GM18909 (cell line): Measurements from ENCODE around the gene ZBTB9.

Experiments
- ATAC-seq: cut with Tn5 transposase; IDR thresholded peaks from one replicate; pipeline ENCODE4 v1.9.1; 2021; ENCODE audit warnings: mild to moderate bottlenecking; ENCODE audit not compliant: unreplicated experiment, poor library complexity

Gene ZBTB9

DNA sequence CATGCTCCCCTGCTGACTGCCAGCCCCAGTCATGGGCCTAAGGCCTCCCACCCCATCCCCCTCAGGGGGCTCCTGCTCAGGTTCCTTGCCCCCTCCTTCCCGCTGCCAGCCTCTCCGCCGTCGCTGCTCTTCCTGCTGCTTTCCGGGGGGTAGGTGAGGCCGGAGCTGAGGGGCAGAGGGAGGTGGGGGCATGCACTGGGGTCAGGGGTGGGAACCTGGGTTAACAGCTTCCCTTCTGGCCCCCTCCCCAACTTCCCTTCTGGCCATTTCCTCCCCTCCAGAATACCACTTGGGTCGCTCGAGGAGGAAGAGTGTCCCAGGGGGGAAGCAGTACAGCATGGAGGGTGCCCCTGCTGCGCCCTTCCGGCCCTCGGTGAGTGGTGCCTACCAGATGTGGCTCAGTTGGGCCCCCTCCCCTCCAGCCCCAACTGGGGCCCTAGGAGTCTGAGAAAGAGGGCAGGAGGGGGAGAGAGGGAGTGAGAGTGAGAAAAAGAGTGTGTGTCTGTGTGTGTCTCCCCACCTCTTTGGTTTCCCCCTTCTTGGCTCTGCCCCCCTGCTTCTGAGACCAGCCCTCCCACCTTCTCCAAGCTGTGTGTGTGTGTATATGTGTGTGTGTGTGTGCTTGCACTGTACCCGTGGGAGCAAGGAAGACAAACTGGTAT, 22.4 kb upstream of the ZBTB9 start:
- no peak for ATAC-seq

- no peak for ATAC-seq
Observed at GRCh38 chr6:33432546-33432945, 21.8 kb upstream of the ZBTB9 start.

DNA sequence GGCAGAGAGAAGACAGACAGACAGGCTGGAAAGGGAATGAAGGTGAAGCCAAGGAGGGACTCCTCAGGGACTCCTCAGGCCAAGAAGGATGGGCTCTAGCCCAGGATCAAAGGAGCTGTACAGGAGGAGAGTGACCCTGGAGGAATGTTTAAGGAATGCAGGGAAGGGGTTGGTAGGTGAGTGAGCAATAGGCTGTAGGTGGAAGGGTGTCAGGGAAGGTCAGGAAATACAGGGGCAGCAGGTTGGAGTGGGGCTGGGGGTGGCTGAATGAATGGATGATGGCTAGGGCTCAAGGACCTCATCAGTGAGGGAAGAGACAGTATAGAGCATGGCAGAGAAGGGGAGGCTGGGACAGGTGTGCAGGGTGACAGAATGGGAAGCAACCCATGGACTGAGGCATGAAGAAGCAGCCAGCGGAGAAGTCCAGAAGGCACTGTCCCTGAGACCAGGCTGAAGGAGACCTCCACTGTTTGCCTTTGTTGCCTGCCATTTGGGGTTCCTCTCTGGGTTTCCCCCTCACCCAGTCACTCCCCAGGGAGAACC, 21.3 kb upstream of the ZBTB9 start:
- no peak for ATAC-seq

DNA sequence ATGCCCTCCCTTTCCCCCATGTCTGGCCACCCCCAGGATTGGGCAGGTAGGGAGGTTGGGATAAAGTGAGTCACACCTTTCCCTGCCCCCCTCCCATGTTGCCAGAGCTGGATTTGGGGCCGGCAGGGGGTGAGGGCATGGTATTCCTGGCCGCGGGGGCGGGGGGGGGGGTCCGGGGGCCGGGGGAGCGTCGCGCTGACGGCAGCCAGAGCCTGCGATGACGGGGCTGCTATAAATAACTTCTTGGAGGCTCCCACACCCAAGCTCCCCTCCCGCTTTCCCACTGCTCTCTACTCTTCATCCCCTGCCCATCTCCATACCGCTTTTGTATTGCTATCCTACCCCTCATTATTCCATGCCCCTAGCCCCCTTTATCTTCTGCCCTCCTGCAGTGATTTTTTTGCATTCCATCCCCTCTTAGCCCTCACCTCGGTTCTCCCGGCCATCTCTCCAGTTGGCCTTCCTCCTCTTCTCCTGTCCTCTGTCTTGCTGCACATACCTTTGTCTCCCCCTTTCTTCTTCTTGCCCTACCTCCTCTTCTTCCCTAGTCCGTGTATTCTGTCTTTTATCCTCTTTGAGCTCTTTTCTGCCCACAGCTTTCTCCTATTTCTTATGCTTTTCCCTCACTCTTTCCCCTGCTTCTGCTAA, 20.7 kb upstream of the ZBTB9 start:
- ATAC-seq: no peak

DNA sequence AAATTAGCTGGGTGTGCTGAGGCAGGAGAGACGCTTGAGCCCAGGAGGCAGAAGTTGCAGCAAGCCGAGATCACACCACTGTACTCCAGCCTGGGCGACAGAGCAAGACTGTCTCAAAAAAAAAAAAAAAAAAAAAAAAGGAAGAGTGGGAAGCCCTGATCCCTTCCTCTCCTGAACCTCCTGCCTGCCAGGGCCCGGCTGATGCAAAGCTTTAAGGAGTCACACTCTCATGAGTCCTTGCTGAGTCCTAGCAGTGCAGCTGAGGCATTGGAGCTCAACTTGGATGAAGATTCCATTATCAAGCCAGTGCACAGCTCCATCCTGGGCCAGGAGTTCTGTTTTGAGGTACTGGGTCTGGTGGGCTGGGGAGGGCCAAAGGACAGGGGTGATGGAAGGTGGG, 19.4 kb upstream of the ZBTB9 start:
- ATAC-seq: no peak

DNA sequence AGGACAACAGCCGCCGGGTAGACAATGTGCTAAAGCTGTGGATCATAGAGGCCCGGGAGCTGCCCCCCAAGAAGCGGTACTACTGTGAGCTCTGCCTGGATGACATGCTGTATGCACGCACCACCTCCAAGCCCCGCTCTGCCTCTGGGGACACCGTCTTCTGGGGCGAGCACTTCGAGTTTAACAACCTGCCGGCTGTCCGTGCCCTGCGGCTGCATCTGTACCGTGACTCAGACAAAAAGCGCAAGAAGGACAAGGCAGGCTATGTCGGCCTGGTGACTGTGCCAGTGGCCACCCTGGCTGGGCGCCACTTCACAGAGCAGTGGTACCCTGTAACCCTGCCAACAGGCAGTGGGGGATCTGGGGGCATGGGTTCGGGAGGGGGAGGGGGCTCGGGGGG, 16.7 kb upstream of the ZBTB9 start:
- ATAC-seq: no peak

- no peak for ATAC-seq
Observed at GRCh38 chr6:33438978-33439594, 15.3 kb upstream of the ZBTB9 start.

GRCh38 chr6:33439956-33440648, 14.3 kb upstream of the ZBTB9 start:
- no peak for ATAC-seq

- no peak for ATAC-seq
Observed at GRCh38 chr6:33440649-33441309, 13.6 kb upstream of the ZBTB9 start.

DNA sequence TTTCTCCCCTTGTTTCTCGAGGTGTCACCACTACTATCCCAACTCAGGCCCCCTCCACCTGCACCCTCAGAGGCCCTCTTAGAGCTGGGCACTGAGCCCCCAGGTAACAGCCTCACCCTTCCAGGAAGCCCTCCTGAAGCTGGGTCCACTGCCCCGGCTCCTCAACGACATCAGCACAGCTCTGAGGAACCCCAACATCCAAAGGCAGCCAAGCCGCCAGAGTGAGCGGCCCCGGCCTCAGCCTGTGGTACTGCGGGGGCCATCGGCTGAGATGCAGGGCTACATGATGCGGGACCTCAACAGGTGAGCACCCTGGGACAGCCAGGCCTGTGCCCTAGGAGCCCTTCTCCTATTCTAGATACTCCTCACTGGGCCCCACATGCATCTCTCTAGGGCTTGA, 12.9 kb upstream of the ZBTB9 start:
- no peak for ATAC-seq

GRCh38 chr6:33442283-33442682, 12.1 kb upstream of the ZBTB9 start:
- no peak for ATAC-seq

GRCh38 chr6:33443025-33443424, 11.4 kb upstream of the ZBTB9 start:
- no peak for ATAC-seq

DNA sequence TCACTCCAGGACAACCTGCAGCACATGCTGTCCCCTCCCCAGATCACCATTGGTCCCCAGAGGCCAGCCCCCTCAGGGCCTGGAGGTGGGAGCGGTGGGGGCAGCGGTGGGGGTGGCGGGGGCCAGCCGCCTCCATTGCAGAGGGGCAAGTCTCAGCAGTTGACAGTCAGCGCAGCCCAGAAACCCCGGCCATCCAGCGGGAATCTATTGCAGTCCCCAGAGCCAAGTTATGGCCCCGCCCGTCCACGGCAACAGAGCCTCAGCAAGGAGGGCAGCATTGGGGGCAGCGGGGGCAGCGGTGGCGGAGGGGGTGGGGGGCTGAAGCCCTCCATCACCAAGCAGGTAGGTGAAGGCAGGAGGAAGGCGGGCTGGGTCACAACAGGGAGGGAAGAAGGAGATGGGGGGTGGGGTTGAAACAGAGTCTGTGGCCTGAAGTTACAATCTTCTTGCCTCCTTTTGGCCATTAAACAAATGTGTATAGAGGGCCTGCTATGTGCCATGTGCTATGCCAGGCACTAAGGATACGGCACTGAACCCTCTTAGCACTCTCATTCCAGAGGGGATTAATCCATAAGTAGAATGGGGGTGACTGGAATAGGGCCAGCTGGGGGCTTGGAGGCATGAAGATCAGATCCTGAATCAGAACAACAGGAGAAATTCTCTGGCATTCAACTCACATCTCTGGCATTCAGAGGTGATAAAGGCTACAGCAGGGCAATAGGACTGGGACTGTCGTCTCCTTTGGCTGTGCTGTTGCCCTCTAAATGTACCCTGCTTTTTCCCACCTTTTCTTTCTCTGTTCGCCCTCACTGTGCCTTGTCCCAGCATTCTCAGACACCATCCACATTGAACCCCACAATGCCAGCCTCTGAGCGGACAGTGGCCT, 10.5 kb upstream of the ZBTB9 start:
- ATAC-seq: no peak

DNA sequence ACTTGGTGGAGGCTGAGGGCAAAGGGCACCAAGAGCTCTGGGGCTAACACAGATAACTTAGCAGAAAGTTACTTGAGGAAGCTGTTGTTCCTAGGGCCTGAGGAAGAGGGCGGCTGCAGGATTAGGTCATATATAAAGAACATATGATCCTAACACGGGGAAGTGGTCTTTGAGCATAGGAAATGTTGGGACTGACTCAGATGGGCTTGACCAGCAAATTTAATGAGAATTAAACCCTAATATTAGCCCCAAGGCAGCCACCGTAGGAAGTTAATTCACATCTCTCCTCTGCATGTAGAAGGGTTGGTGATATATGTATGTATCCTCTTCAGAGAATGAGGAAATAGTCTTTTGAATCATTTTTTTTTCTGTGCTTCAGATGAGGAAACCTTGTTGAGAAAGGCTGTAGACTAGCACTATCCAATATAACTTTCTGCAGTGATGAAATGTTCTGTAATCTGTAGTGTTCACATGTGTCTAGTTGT, 9.2 kb upstream of the ZBTB9 start:
- ATAC-seq: no peak

DNA sequence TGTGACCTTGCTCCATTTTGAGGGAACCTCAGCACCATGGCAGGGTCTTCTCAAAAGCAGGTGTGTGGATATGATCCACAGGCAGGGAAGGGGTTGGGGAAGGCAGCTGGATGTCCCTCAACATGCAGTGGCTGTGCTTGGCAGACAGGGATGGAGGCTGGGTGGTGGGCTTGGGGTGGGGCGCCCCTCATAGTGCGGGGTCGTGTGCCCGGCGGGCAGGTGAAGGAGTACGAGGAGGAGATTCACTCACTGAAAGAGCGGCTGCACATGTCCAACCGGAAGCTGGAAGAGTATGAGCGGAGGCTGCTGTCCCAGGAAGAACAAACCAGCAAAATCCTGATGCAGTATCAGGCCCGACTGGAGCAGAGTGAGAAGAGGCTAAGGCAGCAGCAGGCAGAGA, 8.0 kb upstream of the ZBTB9 start:
- ATAC-seq: no peak

GRCh38 chr6:33450434-33450833, 3.9 kb upstream of the ZBTB9 start:
- ATAC-seq: no peak

GRCh38 chr6:33451606-33452005, 2.8 kb upstream of the ZBTB9 start:
- ATAC-seq: no peak

- no peak for ATAC-seq
Observed at GRCh38 chr6:33452496-33452895, 1.9 kb upstream of the ZBTB9 start.

DNA sequence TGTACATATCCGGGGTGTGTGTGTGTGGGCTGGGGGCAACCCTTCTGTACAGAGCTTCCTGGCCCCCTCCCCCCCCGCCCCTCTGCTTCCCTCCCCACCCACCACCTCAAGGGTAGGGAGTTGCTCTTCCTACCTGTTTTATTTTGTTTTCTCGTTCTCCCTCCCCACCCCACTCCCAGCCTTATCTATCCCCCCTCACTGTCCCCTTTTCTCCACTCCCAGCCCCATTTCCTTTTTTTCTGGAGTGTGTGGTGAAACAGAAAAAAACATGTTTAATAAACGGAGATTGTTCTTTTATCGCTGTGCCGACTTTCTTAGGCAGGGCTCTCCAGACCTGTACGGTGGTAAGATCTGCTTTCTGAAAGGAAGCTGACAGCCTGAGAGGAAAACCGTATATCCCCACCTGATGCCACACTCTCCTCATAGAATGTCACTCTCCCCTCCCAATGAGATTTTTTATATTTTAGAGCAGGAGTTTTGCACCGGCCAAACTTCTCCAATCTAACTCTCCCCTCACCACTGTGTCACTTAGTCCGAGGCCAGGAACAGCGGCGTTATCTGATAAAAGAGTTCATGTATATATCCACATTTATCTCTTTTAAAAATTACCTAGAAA, 875 bp upstream of the ZBTB9 start:
- ATAC-seq: no peak
